NCI-H226 (cell line): ENCODE measurements around the gene AGMAT.
"Not testable (repeated sequence)": the region's sequence is repeated elsewhere in the genome, so short reads cannot be mapped to it uniquely, and the experiment has no call there.

ENCODE experiments used
- DNase-seq: peaks from one replicate; pipeline ENCODE4 v3.0.0-alpha.2; 2015

Gene AGMAT

GRCh38 chr1:15609631-15610030 is 24.8 kb upstream of the AGMAT start:
- DNase-seq: no peak

- DNase-seq: no peak
Measured at GRCh38 chr1:15605398-15606383, 20.8 kb upstream of the AGMAT start.

DNA sequence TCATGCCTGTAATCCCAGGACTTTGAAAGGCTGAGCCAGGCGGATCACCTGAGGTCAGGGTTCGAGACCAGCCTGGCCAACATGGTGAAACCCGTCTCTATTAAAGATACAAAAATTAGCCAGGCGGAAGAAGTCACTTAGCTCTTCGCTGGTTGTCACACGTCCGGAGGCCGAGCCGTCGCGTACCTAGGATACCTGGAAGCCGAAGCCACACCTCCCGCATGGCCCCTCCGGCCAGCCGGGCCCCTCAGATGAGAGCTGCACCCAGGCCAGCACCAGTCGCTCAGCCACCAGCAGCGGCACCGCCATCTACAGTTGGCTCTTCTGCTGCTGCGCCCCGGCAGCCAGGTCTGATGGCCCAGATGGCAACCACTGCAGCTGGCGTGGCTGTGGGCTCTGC is 19.5 kb upstream of the AGMAT start:
- DNase-seq: not testable (repeated sequence)

DNA sequence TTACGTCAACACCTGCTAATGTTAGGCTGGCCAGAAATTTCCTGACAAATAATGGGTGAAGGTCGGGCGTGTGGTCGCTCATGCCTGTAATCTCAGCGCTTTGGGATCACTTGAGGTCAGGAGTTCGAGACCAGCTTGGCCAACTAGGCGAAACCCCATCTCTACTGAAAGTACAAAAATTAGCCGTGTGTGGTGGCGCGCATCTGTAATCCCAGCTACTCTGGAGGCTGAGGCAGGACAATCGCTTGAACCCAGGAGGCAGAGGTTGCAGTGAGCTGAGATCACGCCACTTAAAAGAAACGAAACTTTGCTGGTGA is 19.1 kb upstream of the AGMAT start:
- not testable (repeated sequence) for DNase-seq

GRCh38 chr1:15603050-15603965 is 18.5 kb upstream of the AGMAT start:
- peak; percentile 97 for DNase-seq

- DNase-seq: no peak
Measured at GRCh38 chr1:15598436-15598835, 13.6 kb upstream of the AGMAT start.

DNA sequence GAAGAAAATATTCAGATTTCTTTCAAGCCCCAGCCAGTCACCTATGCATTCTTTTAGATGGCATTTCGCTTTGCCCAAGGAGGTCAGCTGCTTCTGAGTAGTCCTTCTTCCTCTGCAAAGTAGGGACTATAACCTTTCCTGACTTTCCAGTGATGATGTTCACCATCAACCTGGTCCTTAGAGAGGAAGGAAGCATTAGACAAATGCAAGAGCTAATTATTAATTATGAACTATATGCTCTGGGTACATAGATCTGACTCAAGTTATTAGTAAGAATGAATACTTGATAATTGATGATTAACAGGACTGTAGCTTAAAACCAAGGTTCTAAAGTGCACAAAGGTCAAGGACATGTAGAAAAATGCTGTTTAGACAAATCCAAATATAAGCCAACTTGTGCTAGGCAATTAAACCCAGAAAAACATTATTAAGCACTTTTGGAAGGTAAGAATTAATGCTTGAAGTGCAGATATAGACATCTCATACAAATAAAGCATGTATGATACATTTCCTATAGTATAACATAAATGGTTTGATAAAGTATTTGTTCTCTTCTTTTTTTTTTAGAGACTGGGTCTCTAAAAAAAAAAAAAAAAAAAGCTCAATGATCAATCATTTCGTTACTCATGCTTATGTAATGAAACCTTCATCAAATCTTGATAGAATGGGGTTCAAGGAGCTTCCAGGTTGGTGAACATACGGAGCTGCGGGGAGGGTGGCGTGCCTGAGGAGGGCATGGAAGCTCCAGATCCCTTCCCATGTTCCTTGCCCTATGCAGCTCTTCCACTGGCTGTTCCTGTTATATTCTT is 11.2 kb upstream of the AGMAT start:
- no peak for DNase-seq

DNA sequence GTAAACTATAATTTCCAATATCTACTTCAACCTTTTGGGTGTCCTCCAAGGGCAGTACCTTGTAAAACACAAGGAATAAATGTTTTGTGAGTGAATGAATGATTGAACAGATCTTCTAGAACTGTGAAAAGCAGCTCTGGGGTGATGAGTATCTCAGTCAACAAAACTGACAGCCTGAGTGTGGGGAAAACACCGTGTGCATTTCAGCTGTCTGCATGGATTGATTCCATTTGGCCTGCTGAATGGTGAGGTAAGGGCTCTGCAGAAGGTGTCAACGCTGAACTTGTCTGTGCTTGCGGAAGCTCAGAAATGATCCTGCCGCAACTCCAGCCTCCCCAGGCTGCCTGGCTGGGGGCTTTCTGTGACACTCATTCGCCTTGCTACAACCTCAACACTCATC is 7.4 kb upstream of the AGMAT start:
- DNase-seq: no peak

GRCh38 chr1:15583016-15583706 is 1.7 kb downstream of the AGMAT start:
- no peak for DNase-seq

- no peak for DNase-seq
Measured at GRCh38 chr1:15579683-15580047, 5.2 kb downstream of the AGMAT start.

DNA sequence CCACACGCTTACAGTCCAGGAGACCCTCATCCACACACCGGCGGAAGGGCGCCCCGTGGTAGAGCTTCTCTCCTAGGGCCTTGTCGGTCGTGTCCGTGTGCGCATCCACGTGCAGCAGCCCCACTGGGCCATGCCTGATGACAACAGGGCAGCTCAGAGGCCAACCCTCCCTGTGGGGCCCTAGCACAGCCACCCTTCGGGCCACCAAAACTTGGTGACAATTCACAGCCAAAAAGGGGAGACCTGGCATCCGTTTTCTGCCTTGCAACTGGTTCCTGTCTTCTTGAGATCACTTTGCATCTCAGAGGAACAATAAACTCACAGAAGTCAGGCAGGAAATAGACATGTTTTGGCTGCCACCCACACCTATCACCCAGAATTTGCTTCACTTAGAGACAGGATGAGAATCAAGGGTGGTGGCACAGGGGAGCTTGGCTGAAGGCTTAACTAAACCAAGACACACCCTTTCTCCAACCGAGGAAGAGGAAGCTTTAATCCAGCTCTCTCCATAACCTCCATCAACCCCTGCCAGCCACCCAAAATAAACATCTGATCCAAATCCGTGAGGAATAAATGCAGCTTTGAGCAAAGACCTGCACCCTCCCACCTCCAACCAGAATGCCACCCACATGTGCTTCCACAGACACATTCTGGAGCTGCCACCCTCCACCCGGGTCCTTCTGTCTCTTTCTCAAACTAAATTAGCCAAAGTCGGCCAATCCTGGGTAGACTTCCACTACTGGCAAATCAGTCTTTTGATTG is 5.7 kb downstream of the AGMAT start:
- no peak for DNase-seq

DNA sequence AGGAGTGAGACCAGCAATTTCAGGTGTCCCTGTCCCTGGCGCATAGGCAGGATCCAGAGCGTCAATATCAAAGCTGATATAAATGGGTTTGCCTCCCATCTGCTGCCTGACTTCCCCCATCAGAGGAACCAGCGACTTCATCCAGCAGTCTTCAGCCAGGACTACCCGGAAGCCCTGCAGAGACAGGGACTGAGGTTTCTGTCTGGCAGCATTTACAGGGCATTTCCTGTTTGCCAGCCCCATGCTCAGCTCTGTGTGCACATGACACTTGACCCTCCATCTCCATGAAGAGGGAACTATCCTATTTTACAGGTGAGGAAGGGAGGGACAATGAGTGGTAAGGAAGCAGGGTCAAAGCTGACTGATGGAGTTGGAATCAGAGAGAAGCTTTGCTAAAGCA is 7.2 kb downstream of the AGMAT start:
- DNase-seq: no peak

- no peak for DNase-seq
Measured at GRCh38 chr1:15575549-15576150, 9.2 kb downstream of the AGMAT start.

DNA sequence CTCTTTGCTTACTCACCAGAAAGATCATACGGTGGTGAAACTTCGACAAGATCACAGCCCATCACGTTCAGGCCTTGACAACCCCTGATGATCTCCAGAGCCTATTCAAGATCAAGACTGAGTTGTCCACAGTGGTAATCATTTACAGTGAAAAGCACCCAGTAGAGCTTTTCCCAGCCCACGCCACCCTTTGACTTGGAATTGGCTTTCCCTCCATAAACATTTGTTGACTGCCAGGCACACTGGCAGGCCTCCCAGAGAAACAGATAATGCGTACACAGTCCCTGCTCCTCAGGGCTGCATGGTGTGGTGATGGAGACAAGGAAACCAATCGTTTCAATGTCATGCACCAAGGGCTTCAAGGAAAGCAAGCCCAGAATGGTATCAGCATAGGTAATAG is 10.1 kb downstream of the AGMAT start:
- no peak for DNase-seq

- DNase-seq: no peak
Measured at GRCh38 chr1:15573477-15573876, 11.4 kb downstream of the AGMAT start.

- DNase-seq: no peak
Measured at GRCh38 chr1:15571266-15571665, 13.6 kb downstream of the AGMAT start.

DNA sequence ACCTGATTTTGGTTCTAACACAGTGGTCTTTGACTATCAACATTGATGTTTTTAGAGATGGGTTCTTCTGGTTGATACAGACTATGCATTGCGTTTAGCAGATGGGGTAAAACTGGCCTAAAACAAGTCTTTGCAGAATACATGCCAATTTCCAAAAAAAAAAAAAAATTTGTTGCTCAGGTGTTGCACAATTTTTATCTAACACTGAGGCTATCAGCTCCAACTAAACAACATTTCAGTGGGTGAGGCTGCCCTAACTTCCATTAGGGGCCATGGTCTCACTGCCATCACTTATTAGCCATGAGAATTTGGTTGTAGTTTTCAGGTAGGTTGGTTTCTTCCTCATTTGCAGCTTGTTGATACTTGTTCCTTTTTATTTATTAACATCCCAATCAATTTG is 14.0 kb downstream of the AGMAT start:
- DNase-seq: no peak

GRCh38 chr1:15568387-15569073 is 16.3 kb downstream of the AGMAT start:
- DNase-seq: no peak

GRCh38 chr1:15559189-15559810 is 25.6 kb downstream of the AGMAT start:
- no peak for DNase-seq

GRCh38 chr1:15558516-15558915 is 26.3 kb downstream of the AGMAT start:
- DNase-seq: no peak
